ENCODE results near the gene EML4. TPM values are rescaled to one million over a fixed set of nuclear protein-coding genes. Genes with fewer than 3 reads are reported as not detected.
"Not testable (repeated sequence)": the region's sequence is repeated elsewhere in the genome, so short reads cannot be mapped to it uniquely, and the experiment has no call there.

The EML4 gene
- total RNA-seq, 1 donor from 2014 or later = 56.7 TPM

GRCh38 chr2:42366411-42366810, 197.3 kb downstream of the EML4 start:
- intact Hi-C loops (cut with micrococcal nuclease) = loop anchor here (10.0 kb wide), 1 partner anchor 1408 kb away; the partner anchor contains the start of gene DYNC2LI1
- no peak overlapping the region for H3K27ac Mint-ChIP-seq

GRCh38 chr2:42367835-42368234, 198.7 kb downstream of the EML4 start:
- Mint-ChIP-seq H3K36me3 (ENCODE audit: low read depth) (no peaks in the 10 kb centered on the region), H3K27me3 (ENCODE audit: insufficient read depth) (peaks cover 4% of the 10 kb centered on the region), H3K4me3 (no peak overlapping the region), H3K4me1 (ENCODE audit: low read depth) (peaks cover 9% of the 10 kb centered on the region), H3K27ac (no peak overlapping the region), H3K9me3 (no peaks in the 10 kb centered on the region)
- no peak for DNase-seq (ENCODE audit: low spot score)
- intact Hi-C loops (cut with micrococcal nuclease) = loop anchor here (10.0 kb wide), 1 partner anchor 1407 kb away; the partner anchor contains the start of gene DYNC2LI1

More at GRCh38 chr2:42366411-42366810, 197.3 kb downstream of the EML4 start:
- Mint-ChIP-seq H3K27me3 (ENCODE audit: insufficient read depth) (peaks cover 4% of the 10 kb centered on the region), H3K4me1 (ENCODE audit: low read depth) (peaks cover 19% of the 10 kb centered on the region), H3K36me3 (ENCODE audit: low read depth) (no peaks in the 10 kb centered on the region), H3K4me3 (no peak overlapping the region), H3K9me3 (no peaks in the 10 kb centered on the region)
- DNase-seq (ENCODE audit: low spot score) = no peak

GRCh38 chr2:42368817-42369531, 199.8 kb downstream of the EML4 start:
- no peaks in the 10 kb centered on the region for H3K36me3 Mint-ChIP-seq (ENCODE audit: low read depth)
- H3K4me1 Mint-ChIP-seq (ENCODE audit: low read depth) = peaks cover 9% of the 10 kb centered on the region
- peaks cover 4% of the 10 kb centered on the region for H3K27me3 Mint-ChIP-seq (ENCODE audit: insufficient read depth)
- H3K27ac Mint-ChIP-seq = no peak overlapping the region
- intact Hi-C loops (cut with micrococcal nuclease) = loop anchor here (10.0 kb wide), 1 partner anchor 1406 kb away; the partner anchor contains the start of gene DYNC2LI1
- no peaks in the 10 kb centered on the region for H3K9me3 Mint-ChIP-seq
- DNase-seq (ENCODE audit: low spot score) = no peak
- H3K4me3 Mint-ChIP-seq = no peak overlapping the region

GRCh38 chr2:42369532-42370229, 200.5 kb downstream of the EML4 start:
- intact Hi-C loops (cut with micrococcal nuclease) = loop anchor here (10.0 kb wide), 1 partner anchor 1405 kb away; the partner anchor contains the start of gene DYNC2LI1
- Mint-ChIP-seq H3K4me3 (no peak overlapping the region), H3K4me1 (ENCODE audit: low read depth) (peaks cover 9% of the 10 kb centered on the region), H3K27ac (no peak overlapping the region), H3K27me3 (ENCODE audit: insufficient read depth) (peaks cover 4% of the 10 kb centered on the region), H3K36me3 (ENCODE audit: low read depth) (no peaks in the 10 kb centered on the region), H3K9me3 (no peaks in the 10 kb centered on the region)
- DNase-seq (ENCODE audit: low spot score) = no peak

- no peak overlapping the region for H3K4me3 Mint-ChIP-seq
- H3K36me3 Mint-ChIP-seq (ENCODE audit: low read depth) = no peaks in the 10 kb centered on the region
- intact Hi-C loops (cut with micrococcal nuclease) = no loop called here
- peaks cover 6% of the 10 kb centered on the region for H3K27me3 Mint-ChIP-seq (ENCODE audit: insufficient read depth)
- DNase-seq (ENCODE audit: low spot score) = no peak
- no peaks in the 10 kb centered on the region for H3K9me3 Mint-ChIP-seq
- peaks cover 7% of the 10 kb centered on the region for H3K4me1 Mint-ChIP-seq (ENCODE audit: low read depth)
- no peak overlapping the region for H3K27ac Mint-ChIP-seq
These were observed 202.7 kb downstream of the EML4 start for GRCh38 chr2:42371611-42372473.

- Mint-ChIP-seq H3K36me3 (ENCODE audit: low read depth) (no peaks in the 10 kb centered on the region), H3K27ac (no peak overlapping the region), H3K9me3 (no peaks in the 10 kb centered on the region), H3K27me3 (ENCODE audit: insufficient read depth) (peaks cover 10% of the 10 kb centered on the region), H3K4me1 (ENCODE audit: low read depth) (no peaks in the 10 kb centered on the region), H3K4me3 (no peak overlapping the region)
- intact Hi-C loops (cut with micrococcal nuclease) = no loop called here
- DNase-seq (ENCODE audit: low spot score) = no peak
These were observed 203.5 kb downstream of the EML4 start for GRCh38 chr2:42372474-42373200.

- Mint-ChIP-seq H3K4me1 (ENCODE audit: low read depth) (no peaks in the 10 kb centered on the region), H3K4me3 (no peak overlapping the region), H3K27ac (no peak overlapping the region), H3K9me3 (no peaks in the 10 kb centered on the region), H3K36me3 (ENCODE audit: low read depth) (no peaks in the 10 kb centered on the region), H3K27me3 (ENCODE audit: insufficient read depth) (peaks cover 14% of the 10 kb centered on the region)
- intact Hi-C loops (cut with micrococcal nuclease) = no loop called here
- no peak for DNase-seq (ENCODE audit: low spot score)
These were observed 207.6 kb downstream of the EML4 start for GRCh38 chr2:42376758-42377157.

GRCh38 chr2:42378415-42378814, 209.3 kb downstream of the EML4 start:
- H3K27me3 Mint-ChIP-seq (ENCODE audit: insufficient read depth) = peaks cover 14% of the 10 kb centered on the region
- no peaks in the 10 kb centered on the region for H3K36me3 Mint-ChIP-seq (ENCODE audit: low read depth)
- H3K9me3 Mint-ChIP-seq = no peaks in the 10 kb centered on the region
- H3K4me3 Mint-ChIP-seq = no peak overlapping the region
- H3K27ac Mint-ChIP-seq = no peak overlapping the region
- DNase-seq (ENCODE audit: low spot score) = no peak
- no peaks in the 10 kb centered on the region for H3K4me1 Mint-ChIP-seq (ENCODE audit: low read depth)
- intact Hi-C loops (cut with micrococcal nuclease) = no loop called here

- DNase-seq (ENCODE audit: low spot score); H3K27ac Mint-ChIP-seq; H3K4me3 Mint-ChIP-seq; H3K4me1 Mint-ChIP-seq (ENCODE audit: low read depth); intact Hi-C loops (cut with micrococcal nuclease); H3K9me3 Mint-ChIP-seq; H3K36me3 Mint-ChIP-seq (ENCODE audit: low read depth): not testable (repeated sequence)
- peaks cover 16% of the 10 kb centered on the region for H3K27me3 Mint-ChIP-seq (ENCODE audit: insufficient read depth)
These were observed 210.9 kb downstream of the EML4 start for GRCh38 chr2:42380026-42380425.

- H3K4me1 Mint-ChIP-seq (ENCODE audit: low read depth) = no peaks in the 10 kb centered on the region
- no peak overlapping the region for H3K4me3 Mint-ChIP-seq
- peaks cover 10% of the 10 kb centered on the region for H3K27me3 Mint-ChIP-seq (ENCODE audit: insufficient read depth)
- no peak overlapping the region for H3K27ac Mint-ChIP-seq
- no peaks in the 10 kb centered on the region for H3K36me3 Mint-ChIP-seq (ENCODE audit: low read depth)
- DNase-seq (ENCODE audit: low spot score) = no peak
- H3K9me3 Mint-ChIP-seq = no peaks in the 10 kb centered on the region
- intact Hi-C loops (cut with micrococcal nuclease) = no loop called here
These were observed 213.0 kb downstream of the EML4 start for GRCh38 chr2:42382144-42382543.
